ENCODE results near the gene SNHG17. TPM values are rescaled to one million over a fixed set of nuclear protein-coding genes. Genes with fewer than 3 reads are reported as not detected.

Gene SNHG17
- total and polyA plus RNA-seq, 9 of the 15 experiments (the other 6 are each of a cell fraction or from before 2014, with no cell fraction given): 29.8 to 106 (median 57.7) TPM

DNA sequence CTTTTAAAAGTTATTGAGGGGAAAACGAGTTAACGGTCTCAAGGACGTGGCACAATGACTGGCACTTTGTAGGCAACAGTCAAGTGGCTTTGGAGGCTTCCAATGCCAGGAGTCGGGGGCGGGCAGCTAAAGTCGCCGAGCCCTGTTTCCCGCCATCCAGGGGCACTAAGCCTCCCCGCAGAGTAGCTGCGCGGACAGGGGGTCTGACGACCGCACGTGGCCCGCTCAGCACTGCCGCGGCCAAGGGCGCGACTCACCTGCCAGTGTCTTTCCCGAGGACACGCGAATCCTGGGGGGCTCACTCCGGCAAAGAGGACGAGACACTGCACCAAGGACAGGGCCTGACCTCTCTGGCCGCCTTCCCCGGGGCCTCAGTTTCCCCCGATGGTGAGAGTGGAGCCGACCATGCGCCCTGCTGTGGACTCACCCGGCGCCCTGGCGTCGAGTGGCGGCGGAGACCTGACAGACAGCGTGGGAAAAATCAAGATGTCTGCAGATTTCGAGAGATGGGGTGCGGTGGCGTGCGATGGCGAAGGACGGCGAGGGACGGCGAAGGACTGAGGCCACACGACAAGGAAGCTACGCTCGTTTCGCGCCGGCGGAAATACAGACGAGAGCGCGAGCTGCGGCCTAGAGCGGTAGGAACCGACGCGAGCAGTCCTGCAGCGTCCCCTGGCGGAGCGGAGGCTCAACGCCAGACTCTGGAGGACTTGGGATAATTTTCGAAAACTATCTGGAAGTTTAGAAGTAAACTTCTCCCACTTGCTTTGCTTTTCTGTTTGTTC lies at the start of gene SNHG17 (continued):
- TF ChIP-seq E2F3 (CRISPR knock-in tag; IDR thresholded peaks at IDR 0.05) (peak; percentile 81), RFX7 (CRISPR knock-in tag; IDR thresholded peaks at IDR 0.05) (no peak), POLR3A (IDR thresholded peaks at IDR 0.05; ENCODE audit: borderline replicate concordance, extremely low read depth, insufficient read depth, insufficient read length) (no peak), ZNF253 (CRISPR knock-in tag; conservative IDR thresholded peaks at IDR 0.05) (no peak), NR3C1 (CRISPR knock-in tag; IDR thresholded peaks at IDR 0.05) (no peak; the same call in 1 of the 2 replicates), ZHX1 (conservative IDR thresholded peaks at IDR 0.05; ENCODE audit: low read length) (peak; percentile 60; the same call in 1 of the 2 replicates), ZC3H11A (IDR thresholded peaks at IDR 0.05; ENCODE audit: low read depth, low read length) (0 out of 2 replicates have a peak, but pooled peaks have one; percentile 33), ZNF239 (CRISPR knock-in tag; IDR thresholded peaks at IDR 0.05) (no peak; the same call in 1 of the 2 replicates), TARDBP (IDR thresholded peaks at IDR 0.05) (no peak; the same call in 1 of the 2 replicates), ZNF174 (CRISPR knock-in tag; IDR thresholded peaks at IDR 0.05) (no peak), CBFB (CRISPR knock-in tag; IDR thresholded peaks at IDR 0.05) (no peak), ETV6 (IDR thresholded peaks at IDR 0.05; ENCODE audit: borderline replicate concordance in 1 of 2, low read depth in 2 of 2, low read length in 1 of 2) (peak in 1 of 2 experiments; percentile 80; a peak in 2 of 4 replicates), ETV6 (CRISPR knock-in tag; IDR thresholded peaks at IDR 0.05; ENCODE audit: borderline replicate concordance) (0 out of 2 replicates have a peak, but pooled peaks have one; percentile 83), KAT7 (CRISPR knock-in tag; IDR thresholded peaks at IDR 0.05; ENCODE audit: borderline replicate concordance) (peak; percentile 85; the same call in 1 of the 2 replicates), FOXJ3 (CRISPR knock-in tag; IDR thresholded peaks at IDR 0.05) (no peak), SMAD4 (CRISPR knock-in tag; conservative IDR thresholded peaks at IDR 0.05) (no peak; the same call in none of the 2 replicates), THRB (CRISPR knock-in tag; conservative IDR thresholded peaks at IDR 0.05) (no peak), EP400 (IDR thresholded peaks at IDR 0.05) (peak; percentile 100), SMARCA4 (IDR thresholded peaks at IDR 0.05) (no peak), PURB (CRISPR knock-in tag; IDR thresholded peaks at IDR 0.05; ENCODE audit: low read depth) (no peak), ERF (CRISPR knock-in tag; IDR thresholded peaks at IDR 0.05) (0 out of 2 replicates have a peak, but pooled peaks have one; percentile 64), MLX (CRISPR knock-in tag; conservative IDR thresholded peaks at IDR 0.05) (peak in 1 of 2 experiments; percentile 94; a peak in 2 of 4 replicates), XRCC4 (IDR thresholded peaks at IDR 0.05; ENCODE audit: extremely low read depth, insufficient read depth, insufficient read length) (no peak)
- TF ChIP-seq, protein P1, sequence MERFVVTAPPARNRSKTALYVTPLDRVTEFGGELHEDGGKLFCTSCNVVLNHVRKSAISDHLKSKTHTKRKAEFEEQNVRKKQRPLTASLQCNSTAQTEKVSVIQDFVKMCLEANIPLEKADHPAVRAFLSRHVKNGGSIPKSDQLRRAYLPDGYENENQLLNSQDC (CRISPR knock-in tag; IDR thresholded peaks at IDR 0.05): no peak

Data from K562 (cell line).